Stimulated activated CD4-positive, alpha-beta T cell treated with anti-CD3 and anti-CD28 coated beads, TNF-alpha, amount 100 ng/mL, for 24 hours (primary cell): ENCODE results near the gene SAP130.
"Not testable (repeated sequence)": the region's sequence is repeated elsewhere in the genome, so short reads cannot be mapped to it uniquely, and the experiment has no call there.

Source experiments
- DNase-seq, 3 experiments: peaks; one replicate each; pipeline ENCODE4 v3.0.0-alpha.2; 2020; ENCODE audit warnings: low read depth in 3 of 3

SAP130 gene

GRCh38 chr2:127953128-127953718, 74.6 kb downstream of the SAP130 start:
- no peak for DNase-seq

GRCh38 chr2:127951026-127951425, 76.8 kb downstream of the SAP130 start:
- no peak for DNase-seq

- DNase-seq = no peak
Measured at GRCh38 chr2:127950264-127950663, 77.6 kb downstream of the SAP130 start.

- no peak for DNase-seq
Measured at GRCh38 chr2:127945281-127945680, 82.6 kb downstream of the SAP130 start.

GRCh38 chr2:127943186-127943585, 84.7 kb downstream of the SAP130 start:
- DNase-seq = no peak

- DNase-seq = no peak
Measured at GRCh38 chr2:127942002-127942401, 85.9 kb downstream of the SAP130 start.

- no peak for DNase-seq
Measured at GRCh38 chr2:127941461-127941860, 86.4 kb downstream of the SAP130 start.

- no peak for DNase-seq
Measured at GRCh38 chr2:127940641-127941040, 87.2 kb downstream of the SAP130 start.

- DNase-seq = no peak
Measured at GRCh38 chr2:127935337-127935736, 92.5 kb downstream of the SAP130 start.

GRCh38 chr2:127932199-127932876, 95.5 kb downstream of the SAP130 start:
- no peak for DNase-seq

- no peak for DNase-seq
Measured at GRCh38 chr2:127929449-127929848, 98.4 kb downstream of the SAP130 start.

- no peak for DNase-seq
Measured at GRCh38 chr2:127927384-127927783, 100.5 kb downstream of the SAP130 start.

GRCh38 chr2:127917916-127918315, 109.9 kb downstream of the SAP130 start:
- no peak for DNase-seq

- no peak for DNase-seq
Measured at GRCh38 chr2:127913808-127914457, 113.9 kb downstream of the SAP130 start.

GRCh38 chr2:127911737-127912136, 116.1 kb downstream of the SAP130 start:
- no peak for DNase-seq

GRCh38 chr2:127910415-127910814, 117.4 kb downstream of the SAP130 start:
- no peak for DNase-seq

GRCh38 chr2:127909019-127909418, 118.8 kb downstream of the SAP130 start:
- no peak for DNase-seq

GRCh38 chr2:127907733-127908400, 120.0 kb downstream of the SAP130 start:
- not testable (repeated sequence) for DNase-seq

GRCh38 chr2:127906206-127906926, 121.5 kb downstream of the SAP130 start:
- no peak for DNase-seq

- DNase-seq = no peak
Measured at GRCh38 chr2:127901339-127902056, 126.4 kb downstream of the SAP130 start.

GRCh38 chr2:127897531-127898211, 130.2 kb downstream of the SAP130 start:
- DNase-seq = no peak
